ENCODE results near the gene SCART1. TPM values are rescaled to one million over a fixed set of nuclear protein-coding genes. Genes with fewer than 3 reads are reported as not detected.

Gene SCART1
- total RNA-seq, 1 donor from 2014 or later: 2.6 TPM

- Histone ChIP-seq H3K27ac (no peak overlapping the region), H3K36me3 (no peaks in the 10 kb centered on the region), H3K9me3 (no peaks in the 10 kb centered on the region), H3K27me3 (no peaks in the 10 kb centered on the region), H3K4me1 (no peaks in the 10 kb centered on the region), H3K4me3 (no peak overlapping the region)
- TF ChIP-seq CTCF (IDR thresholded peaks at IDR 0.05): no peak
- DNase-seq (no peak), ATAC-seq (no peak)
- intact Hi-C loops (cut with DNase I): no loop called here
Observed at GRCh38 chr10:133454204-133454893, 604 bp downstream of the SCART1 start.

GRCh38 chr10:133455196-133455595 lies 1.5 kb downstream of the SCART1 start:
- intact Hi-C loops (cut with DNase I): no loop called here
- TF ChIP-seq CTCF (IDR thresholded peaks at IDR 0.05): no peak
- H3K9me3 ChIP-seq: no peaks in the 10 kb centered on the region
- no peak for DNase-seq
- no peak overlapping the region for H3K4me3 ChIP-seq
- no peaks in the 10 kb centered on the region for H3K4me1 ChIP-seq
- no peaks in the 10 kb centered on the region for H3K36me3 ChIP-seq
- no peak overlapping the region for H3K27ac ChIP-seq
- ATAC-seq: no peak
- no peaks in the 10 kb centered on the region for H3K27me3 ChIP-seq

- Histone ChIP-seq H3K4me1 (no peaks in the 10 kb centered on the region), H3K4me3 (no peak overlapping the region), H3K36me3 (no peaks in the 10 kb centered on the region), H3K9me3 (no peaks in the 10 kb centered on the region), H3K27ac (no peak overlapping the region), H3K27me3 (no peaks in the 10 kb centered on the region)
- intact Hi-C loops (cut with DNase I): no loop called here
- DNase-seq (no peak), ATAC-seq (no peak)
- no peak for TF ChIP-seq CTCF (IDR thresholded peaks at IDR 0.05)
Observed at GRCh38 chr10:133455611-133456031, 1.9 kb downstream of the SCART1 start.

- TF ChIP-seq CTCF (IDR thresholded peaks at IDR 0.05): no peak
- no peak for DNase-seq
Observed at GRCh38 chr10:133456041-133456951, 2.6 kb downstream of the SCART1 start.

GRCh38 chr10:133457100-133457841 lies 3.5 kb downstream of the SCART1 start:
- Histone ChIP-seq H3K36me3 (no peaks in the 10 kb centered on the region), H3K27me3 (no peaks in the 10 kb centered on the region), H3K9me3 (no peaks in the 10 kb centered on the region), H3K4me1 (no peaks in the 10 kb centered on the region), H3K4me3 (no peak overlapping the region), H3K27ac (no peak overlapping the region)
- DNase-seq (no peak), ATAC-seq (no peak)
- no peak for TF ChIP-seq CTCF (IDR thresholded peaks at IDR 0.05)
- intact Hi-C loops (cut with DNase I): no loop called here

More at GRCh38 chr10:133456041-133456951, 2.6 kb downstream of the SCART1 start:
- no peak for ATAC-seq
- H3K4me3 ChIP-seq: no peak overlapping the region
- no peaks in the 10 kb centered on the region for H3K27me3 ChIP-seq
- no peaks in the 10 kb centered on the region for H3K9me3 ChIP-seq
- H3K36me3 ChIP-seq: no peaks in the 10 kb centered on the region
- intact Hi-C loops (cut with DNase I): no loop called here
- H3K4me1 ChIP-seq: no peaks in the 10 kb centered on the region
- H3K27ac ChIP-seq: no peak overlapping the region

All from upper lobe of right lung (tissue), 1 donor.